ENCODE data around the gene PROZ. TPM values are rescaled to one million over a fixed set of nuclear protein-coding genes. Genes with fewer than 3 reads are reported as not detected.

PROZ gene
- total and polyA plus RNA-seq, 2 of the 13 experiments (the other 11 are each of a cell fraction or from before 2014, with no cell fraction given) = 5.6 to 22.5 TPM

GRCh38 chr13:113149711-113150549, 8.5 kb upstream of the PROZ start (continued):
- TF ChIP-seq ZNF782 (CRISPR knock-in tag; IDR thresholded peaks at IDR 0.05; ENCODE audit: borderline replicate concordance) (0 out of 2 replicates have a peak, but pooled peaks have one; percentile 46), ZBTB42 (CRISPR knock-in tag; IDR thresholded peaks at IDR 0.05) (peak; percentile 97), THYN1 (CRISPR knock-in tag; IDR thresholded peaks at IDR 0.05; ENCODE audit: borderline replicate concordance, low read depth) (no peak), RBFOX2 (IDR thresholded peaks at IDR 0.05; ENCODE audit: low read depth, low read length) (no peak), HNRNPL (IDR thresholded peaks at IDR 0.05; ENCODE audit: low read depth, low read length) (0 out of 2 replicates have a peak, but pooled peaks have one; percentile 28), KLF11 (CRISPR knock-in tag; IDR thresholded peaks at IDR 0.05) (0 out of 2 replicates have a peak, but pooled peaks have one; percentile 15), SRY (CRISPR knock-in tag; IDR thresholded peaks at IDR 0.05) (peak; percentile 33; the same call in 1 of the 2 replicates), SP4 (CRISPR knock-in tag; IDR thresholded peaks at IDR 0.05) (peak; percentile 69; the same call in 1 of the 2 replicates), AKAP8 (CRISPR knock-in tag; IDR thresholded peaks at IDR 0.05) (no peak), THAP8 (CRISPR knock-in tag; IDR thresholded peaks at IDR 0.05; ENCODE audit: borderline replicate concordance) (no peak), ZNF383 (CRISPR knock-in tag; IDR thresholded peaks at IDR 0.05; ENCODE audit: borderline replicate concordance) (0 out of 2 replicates have a peak, but pooled peaks have one; percentile 16), NAIF1 (CRISPR knock-in tag; IDR thresholded peaks at IDR 0.05; ENCODE audit: borderline replicate concordance) (0 out of 2 replicates have a peak, but pooled peaks have one; percentile 35), ZMYM3 (CRISPR knock-in tag; IDR thresholded peaks at IDR 0.05) (no peak; the same call in 1 of the 2 replicates), ZNF276 (CRISPR knock-in tag; IDR thresholded peaks at IDR 0.05; ENCODE audit: low read depth) (no peak), HMG20A (CRISPR knock-in tag; IDR thresholded peaks at IDR 0.05; ENCODE audit: borderline replicate concordance) (peak; percentile 64; the same call in 1 of the 2 replicates), MXD3 (CRISPR knock-in tag; IDR thresholded peaks at IDR 0.05) (peak; percentile 59; the same call in 1 of the 2 replicates), GTF3A (CRISPR knock-in tag; conservative IDR thresholded peaks at IDR 0.05) (no peak), PRPF4 (IDR thresholded peaks at IDR 0.05; ENCODE audit: low read depth, low read length, poor library complexity, severe bottlenecking) (no peak), ZNF572 (CRISPR knock-in tag; IDR thresholded peaks at IDR 0.05) (0 out of 2 replicates have a peak, but pooled peaks have one; percentile 57), BRD4 (CRISPR knock-in tag; IDR thresholded peaks at IDR 0.05) (0 out of 2 replicates have a peak, but pooled peaks have one; percentile 2), LCORL (IDR thresholded peaks at IDR 0.05) (peak; percentile 69), LCORL (CRISPR knock-in tag; IDR thresholded peaks at IDR 0.05) (peak; percentile 94), ISL2 (CRISPR knock-in tag; IDR thresholded peaks at IDR 0.05) (peak; percentile 67), ZNF543 (CRISPR knock-in tag; IDR thresholded peaks at IDR 0.05) (no peak; the same call in none of the 2 replicates), ZBTB39 (CRISPR knock-in tag; IDR thresholded peaks at IDR 0.05) (no peak)

Measured in HepG2 (cell line).